GM23338 (cell line): Measurements from ENCODE around the gene CENPT. TPM values are rescaled to one million over a fixed set of nuclear protein-coding genes. Genes with fewer than 3 reads are reported as not detected.

Experiments used
- ATAC-seq: fragments of 200-7000 bp; cut with Tn5 transposase; 3 replicates; pipeline ENCODE4 v1.9.1; 2020
- DNase-seq: peaks from one replicate; pipeline ENCODE4 v3.0.0-alpha.2; 2015; ENCODE audit warnings: low spot score
- H2AFZ ChIP-seq: fragments of 200-600 bp; sonication (generic); 2 replicates; pipeline ENCODE4 v1.8.0; 2016; ENCODE audit warnings: antibody characterized with exemption, mild to moderate bottlenecking, moderate library complexity
- H3F3A ChIP-seq: fragments of 200-600 bp; sonication (generic); replicated peaks from 2 replicates; pipeline ENCODE4 v1.8.0; 2017; ENCODE audit warnings: antibody characterized with exemption, mixed run types, low read depth
- H3K27ac ChIP-seq: fragments of 200-600 bp; sonication (generic); 2 replicates; pipeline ENCODE4 v1.6.1; 2016; ENCODE audit warnings: low read depth
- H3K27me3 ChIP-seq: fragments of 200-600 bp; sonication (generic); 2 replicates; pipeline ENCODE4 v1.8.0; 2016; ENCODE audit warnings: mild to moderate bottlenecking, mixed run types, moderate library complexity; ENCODE audit not compliant: insufficient read depth
- H3K36me3 ChIP-seq: fragments of 200-600 bp; sonication (generic); 2 replicates; pipeline ENCODE4 v1.8.0; 2016; ENCODE audit warnings: mild to moderate bottlenecking; ENCODE audit not compliant: insufficient read depth
- H3K4me1 ChIP-seq: fragments of 200-600 bp; sonication (generic); 2 replicates; pipeline ENCODE4 v1.8.0; 2016; ENCODE audit warnings: mild to moderate bottlenecking, moderate library complexity; ENCODE audit not compliant: insufficient read depth
- H3K4me2 ChIP-seq: fragments of 200-600 bp; sonication (generic); 2 replicates; pipeline ENCODE4 v1.7.1; 2017; ENCODE audit warnings: mixed run types
- H3K4me3 ChIP-seq: fragments of 200-600 bp; sonication (generic); 2 replicates; pipeline ENCODE4 v1.6.1; 2016; ENCODE audit warnings: mixed run types
- H3K79me2 ChIP-seq: fragments of 200-600 bp; sonication (generic); replicated peaks from 2 replicates; pipeline ENCODE4 v1.8.0; 2017; ENCODE audit warnings: mild to moderate bottlenecking; ENCODE audit not compliant: insufficient read depth
- H3K9me2 ChIP-seq: fragments of 200-600 bp; sonication (generic); 2 replicates; pipeline ENCODE4 v1.8.0; 2017; ENCODE audit not compliant: insufficient read depth
- H4K20me1 ChIP-seq: fragments of 200-600 bp; sonication (generic); replicated peaks from 2 replicates; pipeline ENCODE4 v1.8.0; 2017; ENCODE audit warnings: mild to moderate bottlenecking; ENCODE audit not compliant: insufficient read depth
- H3K27ac Mint-ChIP-seq: 2 replicates; pipeline ENCODE4 v1.8.0; 2020; ENCODE audit warnings: inconsistent platforms, mild to moderate bottlenecking, moderate library complexity, mixed read lengths
- H3K27me3 Mint-ChIP-seq: 3 replicates; pipeline ENCODE4 v1.8.0; 2022; ENCODE audit warnings: low read depth, mild to moderate bottlenecking, moderate library complexity, mixed read lengths, inconsistent platforms; ENCODE audit not compliant: insufficient read depth, poor library complexity
- H3K36me3 Mint-ChIP-seq: 3 replicates; pipeline ENCODE4 v1.8.0; 2021; ENCODE audit warnings: low read depth, mild to moderate bottlenecking, inconsistent platforms, moderate library complexity, mixed read lengths
- H3K4me1 Mint-ChIP-seq: 3 replicates; pipeline ENCODE4 v1.8.0; 2020; ENCODE audit warnings: mild to moderate bottlenecking, inconsistent platforms, mixed read lengths
- H3K4me3 Mint-ChIP-seq: 3 replicates; pipeline ENCODE4 v1.8.0; 2021; ENCODE audit warnings: moderate library complexity, mild to moderate bottlenecking, inconsistent platforms, mixed read lengths
- H3K9me3 Mint-ChIP-seq: 3 replicates; pipeline ENCODE4 v1.8.0; 2020; ENCODE audit warnings: moderate library complexity, mild to moderate bottlenecking, inconsistent platforms, mixed read lengths
- CREB1 ChIP-seq: fragments of 250-450 bp; sonication (Bioruptor Pico); IDR thresholded peaks from 2 replicates; pipeline ENCODE4 v1.5.0; 2020; ENCODE audit warnings: low read depth, mild to moderate bottlenecking, moderate library complexity
- CTCF ChIP-seq, 2 experiments: fragments of 200-600 bp in 1 of 2; sonication (generic) in 1 of 2; conservative IDR thresholded peaks; 2 replicates each; pipeline versions ENCODE4 v1.5.1 to v1.6.1; 2016 to 2017; ENCODE audit warnings: antibody characterized with exemption in 2 of 2, low read depth in 2 of 2, mild to moderate bottlenecking in 2 of 2, moderate library complexity in 1 of 2
- EZH2 ChIP-seq: fragments of 200-600 bp; sonication (generic); IDR thresholded peaks from one replicate; pipeline ENCODE4 v1.8.0; 2017; ENCODE audit warnings: antibody characterized with exemption, mild to moderate bottlenecking, low read depth; ENCODE audit not compliant: unreplicated experiment
- EZH2phosphoT487 ChIP-seq: fragments of 200-600 bp; sonication (generic); IDR thresholded peaks from one replicate; pipeline ENCODE4 v1.8.1; 2018; ENCODE audit warnings: antibody characterized with exemption; ENCODE audit not compliant: unreplicated experiment
- JUNB ChIP-seq: IDR thresholded peaks from one replicate; pipeline ENCODE4 v1.6.1; 2016; ENCODE audit warnings: antibody characterized with exemption; ENCODE audit not compliant: unreplicated experiment
- POLR2AphosphoS5 ChIP-seq: IDR thresholded peaks from 2 replicates; pipeline ENCODE4 v1.6.1; 2016; ENCODE audit warnings: antibody characterized with exemption, low read depth
- STAT1 ChIP-seq: IDR thresholded peaks from one replicate; pipeline ENCODE4 v1.6.1; 2016; ENCODE audit warnings: antibody characterized with exemption; ENCODE audit not compliant: unreplicated experiment
- ZNF114 ChIP-seq: fragments of 250-450 bp; sonication (Bioruptor Pico); IDR thresholded peaks from 2 replicates; pipeline ENCODE4 v1.5.0; 2020; ENCODE audit warnings: mild to moderate bottlenecking, moderate library complexity
- ZNF331 ChIP-seq: fragments of 250-450 bp; sonication (Bioruptor Pico); IDR thresholded peaks from 2 replicates; pipeline ENCODE4 v1.5.0; 2020; ENCODE audit warnings: low read depth, mild to moderate bottlenecking, moderate library complexity
- polyA plus RNA-seq: library from polyadenylated mRNA; unstranded; fragments of >200 nt; fragmentation: Nextera tagmentation; extraction: Ambion mirVana; gene quantifications from 2 replicates; pipeline ENCODE4 v1.2.1, GENCODE V29; 2016
- total RNA-seq: library from RNA; depleted of rRNA; stranded (reverse); fragments of >200 nt; shearing (Covaris generic); gene quantifications from 2 replicates; pipeline ENCODE4 v1.2.3, GENCODE V29; 2014
- TF ChIP-seq, protein P1 (sequence below): fragments of 250-450 bp; sonication (Bioruptor Pico); IDR thresholded peaks from 2 replicates; pipeline ENCODE4 v1.5.0; 2020; ENCODE audit warnings: mild to moderate bottlenecking, moderate library complexity
- TF ChIP-seq, protein P2 (sequence below): IDR thresholded peaks from 2 replicates; pipeline ENCODE4 v1.6.1; 2016; ENCODE audit warnings: antibody characterized with exemption

Gene CENPT
- total and polyA plus RNA-seq, 2 experiments from 2014 or later, result 55.4 to 63.8 TPM

DNA sequence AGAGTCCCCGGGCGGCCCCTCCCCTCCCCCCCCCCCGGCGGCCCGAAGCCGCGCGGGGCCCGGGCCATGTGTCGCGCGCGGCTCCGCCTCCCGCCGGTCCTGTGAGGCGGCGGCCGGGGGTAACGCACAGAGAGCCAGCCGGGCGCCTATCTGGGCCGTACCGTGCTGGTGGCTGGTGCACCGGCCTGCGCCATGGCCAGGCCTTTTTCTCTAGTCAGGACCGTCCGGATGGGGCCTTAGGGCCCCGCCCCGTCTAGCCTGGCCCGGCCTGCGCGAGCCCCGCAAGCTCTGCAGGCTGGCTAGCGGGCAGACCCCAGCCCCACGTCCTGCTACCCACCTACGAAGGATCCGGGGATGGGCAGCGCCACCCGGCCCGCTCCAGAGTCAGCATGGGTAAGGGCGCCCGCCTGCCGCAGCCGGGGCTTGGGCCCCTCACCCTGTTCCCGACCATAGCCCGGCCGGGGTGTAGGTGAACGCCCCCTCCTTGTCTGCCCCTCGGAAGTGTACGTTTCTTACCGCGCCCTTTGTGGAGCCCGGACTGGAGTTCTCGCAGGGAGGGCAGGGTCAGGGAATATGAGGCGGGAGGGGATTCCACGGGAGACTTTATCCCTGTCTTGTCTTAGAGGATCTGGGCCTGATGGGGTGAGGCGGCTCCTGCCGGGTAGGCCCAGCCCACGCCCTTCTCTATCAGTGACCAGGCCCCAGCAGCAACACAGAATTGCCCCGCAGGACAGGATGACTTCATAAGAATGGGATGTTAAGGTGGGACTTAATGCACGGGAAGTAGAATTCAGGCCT lies at the start of gene CENPT (continued):
- no peak for TF ChIP-seq CTCF (conservative IDR thresholded peaks at IDR 0.05; ENCODE audit: low read depth in 2 of 2)

GRCh38 chr16:67897231-67897630 lies 49.7 kb upstream of the CENPT start:
- H3K4me1 Mint-ChIP-seq, result peaks cover 9% of the 10 kb centered on the region
- H3K9me2 ChIP-seq, result no peaks in the 10 kb centered on the region
- no peaks in the 10 kb centered on the region; the same call in 2 of the 3 replicates for H3K36me3 Mint-ChIP-seq
- H3K9me3 Mint-ChIP-seq, result no peaks in the 10 kb centered on the region
- H3K36me3 ChIP-seq, result no peaks in the 10 kb centered on the region
- peaks cover 7% of the 10 kb centered on the region for H3K27me3 Mint-ChIP-seq
- DNase-seq (no peak), ATAC-seq (no peak)
- no peak overlapping the region for H3K27ac Mint-ChIP-seq
- H3K27me3 ChIP-seq, result no peaks in the 10 kb centered on the region
- no peak overlapping the region for H3K4me2 ChIP-seq
- H4K20me1 ChIP-seq, result peaks cover 8% of the 10 kb centered on the region
- H3K4me3 ChIP-seq, result no peak overlapping the region
- H2AFZ ChIP-seq, result no peak overlapping the region
- H3K4me3 Mint-ChIP-seq, result no peak overlapping the region
- no peak overlapping the region for H3K27ac ChIP-seq
- H3K79me2 ChIP-seq, result peaks cover 75% of the 10 kb centered on the region
- peaks cover 8% of the 10 kb centered on the region; the same call in 1 of the 2 replicates for H3F3A ChIP-seq
- H3K4me1 ChIP-seq, result peaks cover 10% of the 10 kb centered on the region
- TF ChIP-seq STAT1, result no peak
- no peak for TF ChIP-seq CTCF (conservative IDR thresholded peaks at IDR 0.05; ENCODE audit: low read depth in 2 of 2)
- no peak for TF ChIP-seq ZNF114 (CRISPR knock-in tag)
- no peak for TF ChIP-seq EZH2phosphoT487
- TF ChIP-seq ZNF331 (CRISPR knock-in tag), result no peak
- TF ChIP-seq CREB1, result no peak
- no peak for TF ChIP-seq JUNB
- TF ChIP-seq EZH2, result no peak
- TF ChIP-seq, protein P1, sequence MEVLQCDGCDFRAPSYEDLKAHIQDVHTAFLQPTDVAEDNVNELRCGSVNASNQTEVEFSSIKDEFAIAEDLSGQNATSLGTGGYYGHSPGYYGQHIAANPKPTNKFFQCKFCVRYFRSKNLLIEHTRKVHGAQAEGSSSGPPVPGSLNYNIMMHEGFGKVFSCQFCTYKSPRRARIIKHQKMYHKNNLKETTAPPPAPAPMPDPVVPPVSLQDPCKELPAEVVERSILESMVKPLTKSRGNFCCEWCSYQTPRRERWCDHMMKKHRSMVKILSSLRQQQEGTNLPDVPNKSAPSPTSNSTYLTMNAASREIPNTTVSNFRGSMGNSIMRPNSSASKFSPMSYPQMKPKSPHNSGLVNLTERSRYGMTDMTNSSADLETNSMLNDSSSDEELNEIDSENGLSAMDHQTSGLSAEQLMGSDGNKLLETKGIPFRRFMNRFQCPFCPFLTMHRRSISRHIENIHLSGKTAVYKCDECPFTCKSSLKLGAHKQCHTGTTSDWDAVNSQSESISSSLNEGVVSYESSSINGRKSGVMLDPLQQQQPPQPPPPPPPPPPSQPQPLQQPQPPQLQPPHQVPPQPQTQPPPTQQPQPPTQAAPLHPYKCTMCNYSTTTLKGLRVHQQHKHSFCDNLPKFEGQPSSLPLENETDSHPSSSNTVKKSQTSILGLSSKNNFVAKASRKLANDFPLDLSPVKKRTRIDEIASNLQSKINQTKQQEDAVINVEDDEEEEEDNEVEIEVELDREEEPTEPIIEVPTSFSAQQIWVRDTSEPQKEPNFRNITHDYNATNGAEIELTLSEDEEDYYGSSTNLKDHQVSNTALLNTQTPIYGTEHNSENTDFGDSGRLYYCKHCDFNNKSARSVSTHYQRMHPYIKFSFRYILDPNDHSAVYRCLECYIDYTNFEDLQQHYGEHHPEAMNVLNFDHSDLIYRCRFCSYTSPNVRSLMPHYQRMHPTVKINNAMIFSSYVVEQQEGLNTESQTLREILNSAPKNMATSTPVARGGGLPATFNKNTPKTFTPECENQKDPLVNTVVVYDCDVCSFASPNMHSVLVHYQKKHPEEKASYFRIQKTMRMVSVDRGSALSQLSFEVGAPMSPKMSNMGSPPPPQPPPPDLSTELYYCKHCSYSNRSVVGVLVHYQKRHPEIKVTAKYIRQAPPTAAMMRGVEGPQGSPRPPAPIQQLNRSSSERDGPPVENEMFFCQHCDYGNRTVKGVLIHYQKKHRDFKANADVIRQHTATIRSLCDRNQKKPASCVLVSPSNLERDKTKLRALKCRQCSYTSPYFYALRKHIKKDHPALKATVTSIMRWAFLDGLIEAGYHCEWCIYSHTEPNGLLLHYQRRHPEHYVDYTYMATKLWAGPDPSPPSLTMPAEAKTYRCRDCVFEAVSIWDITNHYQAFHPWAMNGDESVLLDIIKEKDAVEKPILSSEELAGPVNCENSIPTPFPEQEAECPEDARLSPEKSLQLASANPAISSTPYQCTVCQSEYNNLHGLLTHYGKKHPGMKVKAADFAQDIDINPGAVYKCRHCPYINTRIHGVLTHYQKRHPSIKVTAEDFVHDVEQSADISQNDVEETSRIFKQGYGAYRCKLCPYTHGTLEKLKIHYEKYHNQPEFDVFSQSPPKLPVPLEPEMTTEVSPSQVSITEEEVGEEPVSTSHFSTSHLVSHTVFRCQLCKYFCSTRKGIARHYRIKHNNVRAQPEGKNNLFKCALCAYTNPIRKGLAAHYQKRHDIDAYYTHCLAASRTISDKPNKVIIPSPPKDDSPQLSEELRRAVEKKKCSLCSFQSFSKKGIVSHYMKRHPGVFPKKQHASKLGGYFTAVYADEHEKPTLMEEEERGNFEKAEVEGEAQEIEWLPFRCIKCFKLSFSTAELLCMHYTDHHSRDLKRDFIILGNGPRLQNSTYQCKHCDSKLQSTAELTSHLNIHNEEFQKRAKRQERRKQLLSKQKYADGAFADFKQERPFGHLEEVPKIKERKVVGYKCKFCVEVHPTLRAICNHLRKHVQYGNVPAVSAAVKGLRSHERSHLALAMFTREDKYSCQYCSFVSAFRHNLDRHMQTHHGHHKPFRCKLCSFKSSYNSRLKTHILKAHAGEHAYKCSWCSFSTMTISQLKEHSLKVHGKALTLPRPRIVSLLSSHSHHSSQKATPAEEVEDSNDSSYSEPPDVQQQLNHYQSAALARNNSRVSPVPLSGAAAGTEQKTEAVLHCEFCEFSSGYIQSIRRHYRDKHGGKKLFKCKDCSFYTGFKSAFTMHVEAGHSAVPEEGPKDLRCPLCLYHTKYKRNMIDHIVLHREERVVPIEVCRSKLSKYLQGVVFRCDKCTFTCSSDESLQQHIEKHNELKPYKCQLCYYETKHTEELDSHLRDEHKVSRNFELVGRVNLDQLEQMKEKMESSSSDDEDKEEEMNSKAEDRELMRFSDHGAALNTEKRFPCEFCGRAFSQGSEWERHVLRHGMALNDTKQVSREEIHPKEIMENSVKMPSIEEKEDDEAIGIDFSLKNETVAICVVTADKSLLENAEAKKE (CRISPR knock-in tag), result no peak
- TF ChIP-seq, protein P2, sequence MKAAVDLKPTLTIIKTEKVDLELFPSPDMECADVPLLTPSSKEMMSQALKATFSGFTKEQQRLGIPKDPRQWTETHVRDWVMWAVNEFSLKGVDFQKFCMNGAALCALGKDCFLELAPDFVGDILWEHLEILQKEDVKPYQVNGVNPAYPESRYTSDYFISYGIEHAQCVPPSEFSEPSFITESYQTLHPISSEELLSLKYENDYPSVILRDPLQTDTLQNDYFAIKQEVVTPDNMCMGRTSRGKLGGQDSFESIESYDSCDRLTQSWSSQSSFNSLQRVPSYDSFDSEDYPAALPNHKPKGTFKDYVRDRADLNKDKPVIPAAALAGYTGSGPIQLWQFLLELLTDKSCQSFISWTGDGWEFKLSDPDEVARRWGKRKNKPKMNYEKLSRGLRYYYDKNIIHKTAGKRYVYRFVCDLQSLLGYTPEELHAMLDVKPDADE, result no peak
- no peak for TF ChIP-seq POLR2AphosphoS5
